Mesenchymal stem cell (in vitro differentiated cells and primary cell): ENCODE data around the gene PTPRD.
A peak's percentile ranks its signal among the peaks of the same experiment; 100 is the strongest.

Source experiments
- DNase-seq: peaks from one replicate; pipeline ENCODE4 v3.0.0-alpha.2; 2013
- H2AFZ ChIP-seq: one replicate; pipeline ENCODE4 v1.6.1; 2013; ENCODE audit warnings: low read depth, mild to moderate bottlenecking, control low read depth, inconsistent platforms, low read length, moderate library complexity
- H2AK5ac ChIP-seq: 2 replicates; pipeline ENCODE4 v1.6.1; 2013; ENCODE audit warnings: low read length, moderate library complexity, mild to moderate bottlenecking, inconsistent platforms; ENCODE audit not compliant: severe bottlenecking
- H2BK120ac ChIP-seq: one replicate; pipeline ENCODE4 v1.6.1; 2013; ENCODE audit warnings: low read depth, mild to moderate bottlenecking, inconsistent platforms, low read length, moderate library complexity
- H2BK12ac ChIP-seq, 2 experiments: one replicate each; pipeline ENCODE4 v1.6.1; 2013; ENCODE audit warnings: inconsistent platforms in 2 of 2, low read length in 2 of 2, mild to moderate bottlenecking in 2 of 2, moderate library complexity in 2 of 2, control low read depth in 1 of 2
- H2BK15ac ChIP-seq: one replicate; pipeline ENCODE4 v1.6.1; 2013; ENCODE audit warnings: mild to moderate bottlenecking, low read depth, inconsistent platforms; ENCODE audit not compliant: poor library complexity, severe bottlenecking
- H2BK5ac ChIP-seq: 2 replicates; pipeline ENCODE4 v1.6.1; 2013; ENCODE audit warnings: low read depth, mild to moderate bottlenecking, low read length, control low read depth, inconsistent platforms; ENCODE audit not compliant: poor library complexity, severe bottlenecking
- H3K14ac ChIP-seq, 2 experiments: one replicate each; pipeline ENCODE4 v1.6.1; 2013; ENCODE audit warnings: inconsistent platforms in 2 of 2, low read length in 2 of 2, control low read depth in 1 of 2, mild to moderate bottlenecking in 1 of 2, moderate library complexity in 1 of 2
- H3K18ac ChIP-seq, 2 experiments: one replicate each; pipeline ENCODE4 v1.6.1; 2013; ENCODE audit warnings: inconsistent platforms in 2 of 2, low read length in 2 of 2, control low read depth in 1 of 2, low read depth in 1 of 2, mild to moderate bottlenecking in 1 of 2
- H3K23ac ChIP-seq, 2 experiments: one replicate each; pipeline ENCODE4 v1.6.1; 2013; ENCODE audit warnings: inconsistent platforms in 2 of 2, low read length in 2 of 2, mild to moderate bottlenecking in 2 of 2, moderate library complexity in 2 of 2, control low read depth in 1 of 2
- H3K27ac ChIP-seq: 2 replicates; pipeline ENCODE4 v1.5.1; 2013; ENCODE audit warnings: mild to moderate bottlenecking, moderate library complexity, low read length, control low read depth, inconsistent platforms; ENCODE audit not compliant: poor library complexity, severe bottlenecking
- H3K27me3 ChIP-seq, 2 experiments: 2 replicates each; pipeline versions ENCODE4 v1.6.1 to v1.7.0; 2013; ENCODE audit warnings: low read length in 2 of 2, mild to moderate bottlenecking in 2 of 2, moderate library complexity in 2 of 2, control low read depth in 1 of 2, inconsistent platforms in 1 of 2; ENCODE audit not compliant: control insufficient read depth in 1 of 2, insufficient read depth in 1 of 2
- H3K36me3 ChIP-seq, 2 experiments: 2 replicates each; pipeline versions ENCODE4 v1.6.1 to v1.7.0; 2013; ENCODE audit warnings: low read length in 2 of 2, control low read depth in 1 of 2, inconsistent platforms in 1 of 2, low read depth in 1 of 2, mild to moderate bottlenecking in 1 of 2; ENCODE audit not compliant: insufficient read depth in 2 of 2, control insufficient read depth in 1 of 2
- H3K4ac ChIP-seq, 2 experiments: one replicate each; pipeline ENCODE4 v1.6.1; 2013; ENCODE audit warnings: inconsistent platforms in 2 of 2, low read length in 2 of 2, mild to moderate bottlenecking in 2 of 2, moderate library complexity in 2 of 2, control low read depth in 1 of 2, low read depth in 1 of 2
- H3K4me1 ChIP-seq: 2 replicates; pipeline ENCODE4 v1.6.1; 2013; ENCODE audit warnings: low read depth, low read length, control low read depth; ENCODE audit not compliant: control insufficient read depth, insufficient read depth
- H3K4me2 ChIP-seq: 2 replicates; pipeline ENCODE4 v1.6.1; 2013; ENCODE audit warnings: low read length, mild to moderate bottlenecking, inconsistent platforms; ENCODE audit not compliant: poor library complexity, severe bottlenecking
- H3K4me3 ChIP-seq, 2 experiments: 2 replicates each; pipeline versions ENCODE4 v1.5.1 to v1.7.0; 2013; ENCODE audit warnings: low read length in 2 of 2, mild to moderate bottlenecking in 2 of 2, control low read depth in 1 of 2, low read depth in 1 of 2; ENCODE audit not compliant: insufficient read depth in 1 of 2
- H3K79me1 ChIP-seq: replicated peaks from 2 replicates; pipeline ENCODE4 v1.6.1; 2013; ENCODE audit warnings: mild to moderate bottlenecking, control low read depth, low read length, inconsistent platforms; ENCODE audit not compliant: poor library complexity, severe bottlenecking
- H3K9ac ChIP-seq: 2 replicates; pipeline ENCODE4 v1.7.0; 2013; ENCODE audit warnings: mild to moderate bottlenecking, low read length, moderate library complexity
- H3K9me3 ChIP-seq: 2 replicates; pipeline ENCODE4 v1.7.0; 2013; ENCODE audit warnings: mild to moderate bottlenecking, low read length; ENCODE audit not compliant: control insufficient read depth
- H4K8ac ChIP-seq: one replicate; pipeline ENCODE4 v1.6.1; 2013; ENCODE audit warnings: inconsistent platforms, mild to moderate bottlenecking, low read length, moderate library complexity
- H4K91ac ChIP-seq: one replicate; pipeline ENCODE4 v1.6.1; 2013; ENCODE audit warnings: mild to moderate bottlenecking, low read length, inconsistent platforms
- WGBS: methylation state at CpG from one replicate; pipeline ENCODE4 v1.1.7; 2013; ENCODE audit warnings: mixed read lengths; 5-methylcytosine and 5-hydroxymethylcytosine counted together

PTPRD gene

GRCh38 chr9:8332871-8333270, 2279.9 kb downstream of the PTPRD start:
- Histone ChIP-seq H2BK15ac (no peak overlapping the region), H3K4ac (no peak overlapping the region), H3K4me3 (no peak overlapping the region), H3K36me3 (peaks cover 0 to 9% of the 10 kb centered on the region in 2 experiments), H3K4me2 (no peak overlapping the region), H2BK12ac (no peak overlapping the region), H3K79me1 (no peaks in the 10 kb centered on the region), H3K4me1 (peaks cover 4% of the 10 kb centered on the region), H3K23ac (no peak overlapping the region), H3K27ac (no peak overlapping the region), H3K9ac (no peak overlapping the region), H2AFZ (no peak overlapping the region), H4K91ac (no peak overlapping the region), H2BK5ac (no peak overlapping the region), H3K9me3 (no peaks in the 10 kb centered on the region), H3K14ac (no peak overlapping the region), H4K8ac (no peak overlapping the region), H3K18ac (no peak overlapping the region), H3K27me3 (no peaks in the 10 kb centered on the region), H2BK120ac (no peak overlapping the region), H2AK5ac (no peak overlapping the region)
- peak; percentile 4 for DNase-seq
- 51% methylated on average over 2 of the region's 2 CpGs for WGBS

DNA sequence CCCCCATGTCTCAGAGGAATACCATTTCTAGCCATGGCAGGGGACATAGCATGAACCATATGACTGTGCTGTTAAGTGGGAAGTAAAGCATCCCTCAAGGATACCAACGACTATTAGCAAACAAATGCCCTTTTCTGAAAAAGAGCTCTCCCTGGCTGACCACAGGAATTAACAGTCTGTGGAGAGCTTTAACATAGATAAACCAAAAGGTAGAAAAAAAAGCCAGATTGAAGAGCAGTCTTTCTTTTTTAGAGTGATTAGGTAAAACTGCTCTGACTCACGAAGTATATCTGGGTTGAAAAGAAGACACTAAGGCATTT, 2280.5 kb downstream of the PTPRD start:
- H3K36me3 ChIP-seq, result peaks cover 0 to 9% of the 10 kb centered on the region in 2 experiments
- no peaks in the 10 kb centered on the region for H3K9me3 ChIP-seq

DNA sequence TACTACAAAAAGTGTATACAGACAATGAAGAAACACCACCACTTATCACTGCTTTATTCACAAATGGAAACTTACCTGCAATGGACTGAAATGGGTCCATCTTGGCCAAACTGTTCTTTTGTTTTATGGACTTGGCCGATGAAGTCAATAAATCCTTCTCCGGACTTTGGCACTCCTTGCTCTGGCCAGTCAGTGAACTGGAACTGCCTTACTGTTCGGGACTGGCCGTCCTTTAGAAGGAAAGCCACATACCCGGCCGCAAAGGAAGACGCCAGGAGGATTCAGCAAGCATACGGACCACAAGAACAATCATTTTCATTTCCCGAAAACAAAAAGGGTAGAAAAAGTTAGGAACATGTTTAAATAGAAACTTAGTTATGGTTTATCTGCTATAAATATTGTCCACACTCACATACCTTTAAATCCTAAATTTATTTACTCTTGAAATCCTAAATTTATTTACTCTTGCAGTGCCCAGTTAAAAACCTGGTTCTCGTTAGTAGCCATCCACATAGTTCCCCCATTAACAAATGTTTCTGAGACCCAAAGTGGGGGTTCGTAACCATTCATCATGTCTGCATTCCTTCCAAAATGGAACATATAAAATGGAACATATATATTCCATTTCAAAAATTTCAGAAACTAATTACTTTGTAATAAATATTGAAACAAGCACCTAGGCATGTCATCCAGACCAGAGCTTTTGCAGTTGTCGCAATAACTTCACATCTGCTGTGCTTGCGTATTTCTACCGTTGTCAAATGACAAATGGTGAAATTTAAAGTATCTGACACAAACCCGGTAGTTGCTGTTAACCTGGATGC, 2281.1 kb downstream of the PTPRD start:
- DNase-seq, result no peak
- Histone ChIP-seq H2BK15ac (no peak overlapping the region), H3K4me2 (no peak overlapping the region), H3K79me1 (no peaks in the 10 kb centered on the region), H2AFZ (no peak overlapping the region), H3K27ac (peak overlapping the region; percentile 21), H4K91ac (no peak overlapping the region), H3K9me3 (no peaks in the 10 kb centered on the region), H3K27me3 (no peaks in the 10 kb centered on the region), H2BK120ac (no peak overlapping the region), H3K23ac (no peak overlapping the region), H2AK5ac (no peak overlapping the region), H3K4ac (no peak overlapping the region), H2BK12ac (no peak overlapping the region), H2BK5ac (no peak overlapping the region), H4K8ac (no peak overlapping the region), H3K9ac (no peak overlapping the region), H3K18ac (no peak overlapping the region), H3K4me1 (peaks cover 4% of the 10 kb centered on the region), H3K14ac (no peak overlapping the region), H3K4me3 (no peak overlapping the region), H3K36me3 (peaks cover 0 to 9% of the 10 kb centered on the region in 2 experiments)
- WGBS, result 62% methylated on average over 9 of the region's 15 CpGs

More for the DNA sequence above, 2280.5 kb downstream of the PTPRD start:
- no peak overlapping the region for H3K4me3 ChIP-seq
- H3K4me2 ChIP-seq, result no peak overlapping the region
- no peak overlapping the region for H2BK15ac ChIP-seq
- no peak overlapping the region for H3K4ac ChIP-seq
- H3K27me3 ChIP-seq, result no peaks in the 10 kb centered on the region
- no peak overlapping the region for H3K18ac ChIP-seq
- no peak overlapping the region for H3K9ac ChIP-seq
- H3K23ac ChIP-seq, result no peak overlapping the region
- no peak overlapping the region for H4K91ac ChIP-seq
- H3K14ac ChIP-seq, result no peak overlapping the region
- no peak overlapping the region for H2AK5ac ChIP-seq
- no peak overlapping the region for H2AFZ ChIP-seq
- peaks cover 4% of the 10 kb centered on the region for H3K4me1 ChIP-seq
- peak; percentile 52 for DNase-seq
- no peak overlapping the region for H2BK12ac ChIP-seq
- no peak overlapping the region for H2BK120ac ChIP-seq
- WGBS, result 57% methylated on average over 1 of the region's 2 CpGs
- peak overlapping the region; percentile 21 for H3K27ac ChIP-seq
- H4K8ac ChIP-seq, result no peak overlapping the region
- H2BK5ac ChIP-seq, result no peak overlapping the region
- H3K79me1 ChIP-seq, result no peaks in the 10 kb centered on the region

DNA sequence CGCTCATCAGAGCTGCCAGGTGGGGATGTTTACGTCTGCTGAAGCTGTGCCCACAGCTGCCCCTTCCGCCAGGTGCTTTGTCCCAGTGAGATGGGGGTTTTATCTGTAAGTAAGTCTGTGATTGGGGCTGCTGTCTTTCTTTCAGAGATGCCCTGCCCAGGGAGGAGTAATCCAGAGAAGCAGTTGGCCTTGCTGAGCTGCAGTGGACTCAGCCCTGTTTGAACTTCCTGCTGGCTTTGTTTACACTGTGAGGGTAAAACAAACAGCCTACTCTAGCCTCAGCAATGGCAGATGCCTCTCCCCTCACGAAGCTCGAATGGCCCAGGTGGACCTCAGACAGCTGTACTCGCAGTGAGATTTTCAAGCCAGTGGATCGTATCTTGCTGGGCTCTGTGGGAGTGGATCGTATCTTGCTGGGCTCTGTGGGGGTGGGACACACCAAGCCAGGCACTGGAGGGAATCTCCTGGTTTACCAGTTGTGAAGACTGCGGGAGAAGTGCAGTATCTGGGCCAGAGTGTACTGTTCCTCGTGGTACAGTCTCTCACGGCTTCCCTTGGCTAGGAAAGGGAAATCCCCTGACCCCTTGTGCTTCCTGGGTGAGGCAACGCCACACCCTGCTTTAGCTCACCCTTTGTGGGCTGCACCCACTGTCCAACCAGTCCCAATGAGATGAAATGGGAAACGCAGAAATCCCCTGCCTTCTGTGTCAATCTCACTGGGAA, 2283.1 kb downstream of the PTPRD start:
- no peak overlapping the region for H3K23ac ChIP-seq
- 75% methylated on average over 13 of the region's 13 CpGs for WGBS
- H4K91ac ChIP-seq, result no peak overlapping the region
- no peak overlapping the region for H3K4ac ChIP-seq
- H2BK15ac ChIP-seq, result no peak overlapping the region
- peaks cover 0 to 9% of the 10 kb centered on the region in 2 experiments for H3K36me3 ChIP-seq
- no peak overlapping the region for H2BK5ac ChIP-seq
- no peaks in the 10 kb centered on the region for H3K27me3 ChIP-seq
- peak overlapping the region; percentile 77 for H2AK5ac ChIP-seq
- H2BK12ac ChIP-seq, result no peak overlapping the region
- no peak overlapping the region for H3K9ac ChIP-seq
- H3K4me3 ChIP-seq, result no peak overlapping the region
- H3K9me3 ChIP-seq, result peaks cover 3% of the 10 kb centered on the region
- H2AFZ ChIP-seq, result no peak overlapping the region
- no peak for DNase-seq
- H4K8ac ChIP-seq, result no peak overlapping the region
- no peak overlapping the region for H2BK120ac ChIP-seq
- peak overlapping the region in 1 of 2 experiments; percentile 5 for H3K18ac ChIP-seq
- H3K79me1 ChIP-seq, result no peaks in the 10 kb centered on the region
- H3K4me1 ChIP-seq, result peaks cover 4% of the 10 kb centered on the region
- H3K27ac ChIP-seq, result no peak overlapping the region
- no peak overlapping the region for H3K14ac ChIP-seq
- H3K4me2 ChIP-seq, result no peak overlapping the region
